HG02759 (cell line): ENCODE data around the gene P4HB.

Experiments used
- ATAC-seq: cut with Tn5 transposase; IDR thresholded peaks from one replicate; pipeline ENCODE4 v1.9.1; 2021; ENCODE audit warnings: mild to moderate bottlenecking, moderate library complexity; ENCODE audit not compliant: unreplicated experiment

Gene P4HB

DNA sequence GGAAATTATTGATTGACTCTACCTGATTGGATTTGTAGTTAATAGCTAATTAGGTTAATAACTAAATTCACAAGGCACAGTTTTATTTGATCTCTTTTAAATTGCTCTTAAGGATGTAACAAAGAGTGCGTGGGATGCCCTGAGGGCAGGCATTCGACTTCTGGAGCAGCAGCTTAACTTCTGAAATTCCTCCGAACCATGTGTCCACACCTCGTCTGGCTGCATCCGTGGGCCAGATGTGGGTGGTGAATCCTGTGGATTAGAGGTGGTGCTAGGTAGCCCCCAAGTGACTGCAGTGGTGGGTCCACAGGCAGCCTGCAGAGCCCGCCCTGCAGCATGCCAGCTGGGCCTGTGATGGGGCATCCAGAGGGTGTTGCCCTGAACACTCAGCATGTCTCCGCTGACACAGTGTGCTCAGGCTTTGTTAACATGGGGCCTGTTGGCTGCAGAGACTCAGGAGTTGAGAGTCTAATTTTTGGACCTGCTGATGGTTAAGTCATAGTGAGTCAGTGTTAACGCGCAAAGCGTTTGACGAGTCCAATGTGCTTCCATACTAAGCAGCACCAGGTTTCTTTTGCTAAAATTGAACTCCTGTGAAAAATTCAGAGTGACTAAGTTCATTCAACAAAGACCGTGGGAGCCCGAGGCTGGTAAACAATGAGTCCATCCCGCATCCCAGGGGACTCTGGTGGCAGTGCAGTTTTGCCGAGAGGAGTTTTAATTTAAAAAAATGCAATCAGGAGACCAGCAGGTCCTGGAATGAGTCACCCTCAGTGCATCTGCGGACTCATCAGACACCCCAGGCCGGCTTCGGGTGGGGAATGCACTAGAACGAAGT is 37.9 kb upstream of the P4HB start:
- ATAC-seq: no peak

DNA sequence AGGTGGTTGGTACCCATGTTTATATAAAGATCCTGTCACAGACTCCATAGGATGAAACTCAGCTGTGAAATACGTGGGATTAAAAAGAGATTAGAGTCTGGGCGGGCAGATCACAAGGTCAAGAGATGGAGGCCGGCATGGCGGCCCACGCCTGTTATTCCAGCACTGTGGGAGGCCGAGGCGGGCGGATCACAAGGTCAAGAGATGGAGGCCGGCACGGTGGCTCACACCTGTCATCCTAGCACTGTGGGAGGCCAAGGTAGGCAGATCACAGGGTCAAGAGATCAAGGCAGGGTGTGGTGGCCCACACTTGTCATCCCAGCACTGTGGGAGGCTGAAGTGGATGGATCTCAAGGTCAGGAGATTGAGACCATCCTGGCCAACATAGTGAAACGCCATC is 35.1 kb upstream of the P4HB start:
- ATAC-seq: no peak

GRCh38 chr17:81891303-81891552 is 30.9 kb upstream of the P4HB start:
- no peak for ATAC-seq

- ATAC-seq: no peak
Measured at GRCh38 chr17:81890447-81891302, 30.3 kb upstream of the P4HB start.

GRCh38 chr17:81889602-81890001 is 29.3 kb upstream of the P4HB start:
- no peak for ATAC-seq

- no peak for ATAC-seq
Measured at GRCh38 chr17:81888988-81889595, 28.8 kb upstream of the P4HB start.

GRCh38 chr17:81888105-81888987 is 28.0 kb upstream of the P4HB start:
- ATAC-seq: no peak

GRCh38 chr17:81885869-81886548 is 25.7 kb upstream of the P4HB start:
- no peak for ATAC-seq

- no peak for ATAC-seq
Measured at GRCh38 chr17:81885454-81885853, 25.1 kb upstream of the P4HB start.

GRCh38 chr17:81884968-81885367 is 24.6 kb upstream of the P4HB start:
- ATAC-seq: no peak

- ATAC-seq: no peak
Measured at GRCh38 chr17:81884520-81884919, 24.2 kb upstream of the P4HB start.

GRCh38 chr17:81879121-81879520 is 18.8 kb upstream of the P4HB start:
- ATAC-seq: no peak

DNA sequence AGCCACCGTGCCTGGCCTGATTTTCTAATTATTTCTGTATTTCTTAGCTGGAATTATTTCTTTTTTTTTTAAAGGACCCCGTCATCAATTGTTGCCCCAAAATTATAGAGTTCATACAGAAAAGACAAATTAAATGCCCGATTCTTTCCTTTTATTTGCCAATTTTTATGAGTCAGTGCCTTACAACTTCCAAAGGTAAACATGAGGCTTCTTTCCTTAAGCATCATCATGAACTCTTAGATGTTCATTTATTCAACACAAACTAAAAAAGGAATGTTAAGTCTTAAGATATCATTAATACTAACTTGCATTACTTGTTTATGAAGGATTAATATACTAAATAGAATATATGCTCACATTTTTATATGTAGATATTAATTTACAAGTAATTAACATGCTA is 18.0 kb upstream of the P4HB start:
- no peak for ATAC-seq

GRCh38 chr17:81877569-81877968 is 17.2 kb upstream of the P4HB start:
- no peak for ATAC-seq

GRCh38 chr17:81871387-81872230 is 11.3 kb upstream of the P4HB start:
- peak; percentile 64 for ATAC-seq

DNA sequence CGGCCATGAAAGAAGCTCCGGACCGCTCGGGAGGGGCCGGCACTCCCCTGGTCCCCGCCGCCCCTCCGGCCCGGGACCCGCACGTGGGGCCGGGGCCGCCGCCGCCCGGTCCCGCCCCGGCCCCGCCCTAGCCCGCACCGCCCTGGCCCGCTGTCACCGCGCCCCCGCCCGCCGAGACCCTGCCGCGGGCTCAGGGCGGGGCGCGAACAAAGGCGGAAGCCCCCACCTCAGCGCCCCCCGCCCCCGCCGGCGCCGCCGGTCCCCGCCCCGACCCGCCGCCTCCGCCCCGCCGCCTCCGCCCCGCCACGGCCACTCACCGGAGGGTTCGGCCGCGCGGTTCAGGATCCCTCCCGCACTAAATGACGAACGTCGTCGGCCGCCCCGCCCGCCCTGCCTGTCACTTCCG is 10.6 kb upstream of the P4HB start, which contains the start of gene ARHGDIA:
TSS of gene ARHGDIA (minus strand) at position 357 of the 406 bp plus-strand sequence. CDS start 1,407 bp downstream, outside the sequence.
- peak; percentile 32 for ATAC-seq

DNA sequence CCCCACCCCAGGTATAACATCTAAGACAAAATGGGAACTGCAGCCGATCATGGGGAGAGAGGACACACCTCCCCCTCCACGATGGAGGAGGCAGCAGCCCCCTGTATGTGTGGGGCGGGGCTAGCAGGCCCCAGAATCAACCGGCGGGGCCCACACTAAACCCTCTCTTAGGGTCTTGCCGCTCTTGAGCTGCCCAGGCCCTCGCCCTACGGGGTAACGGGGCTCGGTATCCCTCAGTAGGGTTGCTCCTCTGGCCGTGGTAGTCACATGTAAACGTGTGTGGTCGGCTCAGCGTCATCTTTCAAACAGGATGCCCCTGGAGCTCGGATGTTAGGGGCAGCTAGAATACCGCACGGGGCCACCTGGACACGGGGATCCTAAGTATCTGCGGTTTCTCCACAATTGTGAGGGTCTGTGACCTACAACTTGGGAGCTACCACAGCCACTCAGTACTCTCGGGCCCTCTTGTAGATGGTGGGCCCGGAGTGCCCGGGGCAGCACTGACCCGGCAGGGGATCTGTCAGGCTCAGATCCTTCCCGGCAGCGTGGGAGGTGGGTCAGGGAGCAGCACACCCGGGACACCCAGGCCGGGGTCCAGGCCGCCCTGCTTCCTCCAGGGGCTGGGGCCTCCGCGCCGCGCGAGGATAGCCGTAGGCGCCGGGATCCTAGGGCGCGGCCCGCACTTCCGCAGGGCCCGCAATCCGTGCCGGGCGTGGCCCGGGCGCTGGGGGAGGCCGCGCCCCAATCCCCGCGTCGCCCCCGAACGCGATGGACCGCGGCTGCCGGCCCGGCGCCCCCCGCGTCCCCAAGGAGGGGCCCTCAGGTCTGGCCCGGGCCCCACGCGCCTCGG is 10.0 kb upstream of the P4HB start:
- ATAC-seq: peak; percentile 17
